ENCODE measurements around the gene IGSF10.

IGSF10 gene

DNA sequence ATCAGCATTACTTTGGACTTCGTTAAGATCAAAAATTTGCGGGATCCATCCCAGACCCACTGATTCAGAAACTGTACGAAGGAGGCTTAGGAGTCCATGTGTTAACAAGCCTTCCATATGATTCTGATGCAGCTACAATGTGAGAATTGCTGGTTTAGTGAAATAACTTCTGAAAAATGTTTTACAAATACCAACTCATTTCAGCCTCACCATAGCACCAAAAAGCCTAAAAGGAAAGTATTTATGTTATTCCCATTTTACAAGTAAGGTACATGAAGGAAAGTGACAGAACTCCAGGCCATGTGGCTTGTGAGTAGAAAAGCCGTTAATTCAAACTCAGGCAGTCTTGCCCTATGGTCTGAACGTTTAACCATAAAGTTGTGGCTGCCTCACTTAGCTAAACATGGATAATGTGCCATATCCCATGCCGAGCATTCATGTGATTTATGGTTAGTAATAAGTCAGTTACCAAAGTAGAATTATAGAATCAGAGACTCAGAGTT is 1.5 kb upstream of the IGSF10 start:
- no peak for DNase-seq (ENCODE audit: extremely low spot score)
- CTCF ChIA-PET, result no interaction called here
- no peak for TF ChIP-seq SUZ12 (IDR thresholded peaks at IDR 0.05)
- peak; percentile 35; the same call in 1 of the 2 replicates for TF ChIP-seq PKNOX1 (IDR thresholded peaks at IDR 0.05)
- POLR2A ChIA-PET, result no interaction called here

- ChIA-PET CTCF (no interaction called here), POLR2A (no interaction called here)
- no peak for DNase-seq (ENCODE audit: extremely low spot score)
- TF ChIP-seq ZNF384 (IDR thresholded peaks at IDR 0.05) (no peak), FOXK2 (IDR thresholded peaks at IDR 0.05) (no peak)
These were observed 633 bp downstream of the IGSF10 start for GRCh38 chr3:151460228-151460627.

DNA sequence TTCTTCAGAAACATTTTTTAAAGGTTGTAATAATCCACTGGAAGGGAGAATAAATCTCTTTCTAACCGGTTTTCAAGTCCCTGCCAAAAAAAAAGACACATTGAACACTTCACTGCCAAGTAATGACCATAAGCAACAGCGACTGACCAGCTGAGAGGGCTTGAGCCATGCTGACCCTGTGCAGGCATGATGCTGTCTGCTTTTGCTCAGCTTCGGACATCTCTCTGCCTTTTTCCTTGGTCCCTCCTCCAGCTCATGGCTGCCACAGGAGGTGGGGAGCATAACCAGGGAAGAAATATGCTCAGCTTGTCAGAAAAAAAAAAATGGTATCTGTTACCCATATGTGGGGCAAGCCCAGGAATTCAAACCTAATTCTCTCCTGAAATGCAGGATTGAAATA is 1.5 kb downstream of the IGSF10 start:
- TF ChIP-seq SP1 (IDR thresholded peaks at IDR 0.05), result no peak
- TF ChIP-seq TARDBP (IDR thresholded peaks at IDR 0.05), result no peak
- CTCF ChIA-PET, result no interaction called here
- POLR2A ChIA-PET, result no interaction called here
- DNase-seq (ENCODE audit: extremely low spot score), result no peak

DNA sequence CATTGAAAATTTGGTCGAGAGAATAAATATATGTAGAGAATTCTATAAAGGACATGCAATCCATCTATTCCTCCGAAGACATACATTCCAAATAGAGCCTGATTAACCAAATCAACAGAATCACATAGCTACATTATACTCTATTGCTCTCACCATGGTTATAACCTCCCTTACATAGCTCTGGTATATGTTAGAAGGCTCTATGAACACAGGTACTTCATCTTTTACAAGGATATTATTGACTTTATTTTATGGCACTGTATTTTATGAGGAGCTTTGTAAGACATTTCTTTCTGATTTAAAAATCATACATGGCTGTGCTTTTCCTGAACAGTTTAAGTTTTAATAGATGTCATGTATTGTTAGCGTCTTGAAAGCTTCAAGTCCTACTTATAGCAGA is 4.8 kb downstream of the IGSF10 start:
- POLR2A ChIA-PET, result no interaction called here
- TF ChIP-seq ELF4 (IDR thresholded peaks at IDR 0.05) (no peak), PKNOX1 (IDR thresholded peaks at IDR 0.05) (no peak), ARNT (IDR thresholded peaks at IDR 0.05) (no peak), BHLHE40 (IDR thresholded peaks at IDR 0.05; ENCODE audit: borderline replicate concordance) (no peak), CTBP1 (IDR thresholded peaks at IDR 0.05; ENCODE audit: borderline replicate concordance) (no peak), FOXK2 (IDR thresholded peaks at IDR 0.05) (no peak), FOXM1 (IDR thresholded peaks at IDR 0.05; ENCODE audit: borderline replicate concordance) (no peak), NFRKB (IDR thresholded peaks at IDR 0.05) (no peak), HDGF (IDR thresholded peaks at IDR 0.05; ENCODE audit: borderline replicate concordance) (no peak), LEF1 (IDR thresholded peaks at IDR 0.05; ENCODE audit: borderline replicate concordance) (no peak), ZNF384 (IDR thresholded peaks at IDR 0.05) (no peak), TARDBP (IDR thresholded peaks at IDR 0.05) (no peak), FOXA1 (IDR thresholded peaks at IDR 0.05) (no peak), SP1 (IDR thresholded peaks at IDR 0.05) (no peak)
- CTCF ChIA-PET, result interaction anchor here (1.4 kb wide), 1 partner anchor 12 kb away, joined by 5 read pairs; no protein-coding TSS in a partner anchor
- no peak for DNase-seq (ENCODE audit: extremely low spot score)

DNA sequence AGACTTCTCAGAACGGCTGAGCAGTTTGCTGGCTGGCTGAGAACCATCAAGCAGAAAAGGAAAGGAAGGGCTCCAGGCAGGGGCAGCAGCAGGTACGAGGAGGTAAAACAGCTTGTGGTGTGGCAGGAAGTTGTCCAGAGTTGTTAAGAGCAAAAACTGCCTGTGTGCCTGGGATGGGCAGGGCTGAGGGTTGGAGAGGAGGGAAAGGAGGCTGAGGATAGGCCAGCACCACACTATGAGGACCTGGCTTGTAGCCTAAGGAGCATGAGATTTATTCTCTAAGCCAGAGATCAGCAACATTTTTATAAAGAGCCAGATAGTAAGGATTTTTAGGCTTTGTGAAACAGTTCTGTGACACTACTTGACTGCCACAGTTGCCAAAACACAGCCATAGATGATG is 8.0 kb downstream of the IGSF10 start:
- POLR2A ChIA-PET, result no interaction called here
- DNase-seq (ENCODE audit: extremely low spot score), result no peak
- CTCF ChIA-PET, result no interaction called here
- TF ChIP-seq LEF1 (IDR thresholded peaks at IDR 0.05; ENCODE audit: borderline replicate concordance), result no peak
- TF ChIP-seq ELF4 (IDR thresholded peaks at IDR 0.05), result no peak
- no peak for TF ChIP-seq SUZ12 (IDR thresholded peaks at IDR 0.05)
- no peak for TF ChIP-seq HDGF (IDR thresholded peaks at IDR 0.05; ENCODE audit: borderline replicate concordance)
- TF ChIP-seq L3MBTL2 (conservative IDR thresholded peaks at IDR 0.05), result no peak
- no peak for TF ChIP-seq FOXM1 (IDR thresholded peaks at IDR 0.05; ENCODE audit: borderline replicate concordance)
- no peak for TF ChIP-seq TARDBP (IDR thresholded peaks at IDR 0.05)
- no peak for TF ChIP-seq PKNOX1 (IDR thresholded peaks at IDR 0.05)
- no peak for TF ChIP-seq CTBP1 (IDR thresholded peaks at IDR 0.05; ENCODE audit: borderline replicate concordance)
- no peak for TF ChIP-seq FOXK2 (IDR thresholded peaks at IDR 0.05)
- no peak for TF ChIP-seq BHLHE40 (IDR thresholded peaks at IDR 0.05; ENCODE audit: borderline replicate concordance)
- no peak for TF ChIP-seq ZNF384 (IDR thresholded peaks at IDR 0.05)
- TF ChIP-seq NFRKB (IDR thresholded peaks at IDR 0.05), result no peak
- TF ChIP-seq ARNT (IDR thresholded peaks at IDR 0.05), result no peak
- no peak for TF ChIP-seq SP1 (IDR thresholded peaks at IDR 0.05)
- TF ChIP-seq FOXA1 (IDR thresholded peaks at IDR 0.05), result no peak

- DNase-seq (ENCODE audit: extremely low spot score), result no peak
- TF ChIP-seq SP1 (IDR thresholded peaks at IDR 0.05) (no peak), FOXM1 (IDR thresholded peaks at IDR 0.05; ENCODE audit: borderline replicate concordance) (no peak), L3MBTL2 (conservative IDR thresholded peaks at IDR 0.05) (no peak)
- POLR2A ChIA-PET, result no interaction called here
- CTCF ChIA-PET, result no interaction called here
These were observed 8.5 kb downstream of the IGSF10 start for GRCh38 chr3:151452368-151452767.

DNA sequence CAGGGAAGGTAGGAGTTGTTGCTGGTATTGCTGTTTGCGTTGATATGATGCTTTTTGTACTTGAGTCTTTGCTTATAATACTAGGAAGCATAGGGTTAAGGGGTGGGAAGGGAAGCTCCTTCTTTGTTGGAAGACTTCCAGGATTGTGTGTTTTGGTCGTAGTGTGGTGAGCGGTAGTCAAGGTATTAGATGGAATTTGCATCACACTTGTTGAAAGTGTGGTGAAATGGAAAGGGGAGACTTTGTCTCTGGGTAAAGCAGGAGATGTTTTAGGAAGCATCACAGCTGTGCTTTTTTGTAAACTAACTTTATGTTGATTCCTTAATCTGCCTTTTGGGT is 14.9 kb downstream of the IGSF10 start:
- TF ChIP-seq L3MBTL2 (conservative IDR thresholded peaks at IDR 0.05) (no peak), CTBP1 (IDR thresholded peaks at IDR 0.05; ENCODE audit: borderline replicate concordance) (no peak), PKNOX1 (IDR thresholded peaks at IDR 0.05) (no peak), FOXK2 (IDR thresholded peaks at IDR 0.05) (no peak), BHLHE40 (IDR thresholded peaks at IDR 0.05; ENCODE audit: borderline replicate concordance) (no peak), FOXA1 (IDR thresholded peaks at IDR 0.05) (no peak), TARDBP (IDR thresholded peaks at IDR 0.05) (no peak), SUZ12 (IDR thresholded peaks at IDR 0.05) (no peak), ARNT (IDR thresholded peaks at IDR 0.05) (no peak), ZNF384 (IDR thresholded peaks at IDR 0.05) (no peak), LEF1 (IDR thresholded peaks at IDR 0.05; ENCODE audit: borderline replicate concordance) (no peak), ELF4 (IDR thresholded peaks at IDR 0.05) (no peak), SP1 (IDR thresholded peaks at IDR 0.05) (no peak)
- ChIA-PET CTCF (no interaction called here), POLR2A (no interaction called here)
- DNase-seq (ENCODE audit: extremely low spot score), result no peak

All from HEK293T (cell line).